GM21423 (cell line): ENCODE measurements around the gene WDR41.

Experiments used
- ATAC-seq: cut with Tn5 transposase; IDR thresholded peaks from one replicate; pipeline ENCODE4 v1.9.1; 2021; ENCODE audit warnings: mild to moderate bottlenecking, moderate library complexity; ENCODE audit not compliant: unreplicated experiment

Gene WDR41

GRCh38 chr5:77449277-77449676 lies 42.8 kb downstream of the WDR41 start:
- ATAC-seq, result no peak

- ATAC-seq, result no peak
Observed at GRCh38 chr5:77448831-77449230, 43.3 kb downstream of the WDR41 start.

- no peak for ATAC-seq
Observed at GRCh38 chr5:77444356-77444755, 47.8 kb downstream of the WDR41 start.

GRCh38 chr5:77443670-77444069 lies 48.4 kb downstream of the WDR41 start:
- no peak for ATAC-seq

- ATAC-seq, result no peak
Observed at GRCh38 chr5:77438071-77438470, 54.0 kb downstream of the WDR41 start.

- ATAC-seq, result no peak
Observed at GRCh38 chr5:77437194-77437593, 54.9 kb downstream of the WDR41 start.

GRCh38 chr5:77431719-77432118 lies 60.4 kb downstream of the WDR41 start:
- no peak for ATAC-seq

- ATAC-seq, result no peak
Observed at GRCh38 chr5:77431286-77431685, 60.8 kb downstream of the WDR41 start.

GRCh38 chr5:77430726-77431125 lies 61.4 kb downstream of the WDR41 start:
- no peak for ATAC-seq

- no peak for ATAC-seq
Observed at GRCh38 chr5:77428526-77428925, 63.6 kb downstream of the WDR41 start.

- no peak for ATAC-seq
Observed at GRCh38 chr5:77427998-77428397, 64.1 kb downstream of the WDR41 start.

GRCh38 chr5:77426670-77427069 lies 65.4 kb downstream of the WDR41 start:
- no peak for ATAC-seq

GRCh38 chr5:77425998-77426659 lies 66.0 kb downstream of the WDR41 start:
- no peak for ATAC-seq

GRCh38 chr5:77425420-77425819 lies 66.7 kb downstream of the WDR41 start:
- ATAC-seq, result no peak

- no peak for ATAC-seq
Observed at GRCh38 chr5:77424921-77425320, 67.2 kb downstream of the WDR41 start.

- ATAC-seq, result no peak
Observed at GRCh38 chr5:77423022-77423750, 68.9 kb downstream of the WDR41 start.

GRCh38 chr5:77420940-77421339 lies 71.2 kb downstream of the WDR41 start:
- no peak for ATAC-seq

GRCh38 chr5:77419644-77420582 lies 72.2 kb downstream of the WDR41 start:
- no peak for ATAC-seq

- no peak for ATAC-seq
Observed at GRCh38 chr5:77418601-77419581, 73.2 kb downstream of the WDR41 start.

- ATAC-seq, result no peak
Observed at GRCh38 chr5:77418162-77418561, 74.0 kb downstream of the WDR41 start.
